ENCODE results near the gene REC114.
"Not testable (repeated sequence)": the region's sequence is repeated elsewhere in the genome, so short reads cannot be mapped to it uniquely, and the experiment has no call there.

The REC114 gene

GRCh38 chr15:73442968-73443367 is at the start of gene REC114:
REC114 (plus strand) TSS chr15:73443164; CDS start chr15:73443186, 22 bp downstream.
- H3K27me3 Mint-ChIP-seq = peaks cover 26% of the 10 kb centered on the region
- intact Hi-C loops (cut with micrococcal nuclease) = no loop called here

GRCh38 chr15:73393336-73393735 is 49.6 kb upstream of the REC114 start:
- peaks cover 64% of the 10 kb centered on the region for H3K27me3 Mint-ChIP-seq
- intact Hi-C loops (cut with micrococcal nuclease) = no loop called here
- H3K4me3 Mint-ChIP-seq = no peak overlapping the region
- no peaks in the 10 kb centered on the region for H3K36me3 Mint-ChIP-seq (ENCODE audit: low read depth)
- H3K9me3 Mint-ChIP-seq = no peaks in the 10 kb centered on the region
- H3K4me1 Mint-ChIP-seq (ENCODE audit: low read depth) = peaks cover 6% of the 10 kb centered on the region
- no peak overlapping the region for H3K27ac Mint-ChIP-seq

More at GRCh38 chr15:73442968-73443367, at the start of gene REC114:
- Mint-ChIP-seq H3K36me3 (ENCODE audit: low read depth) (no peaks in the 10 kb centered on the region), H3K9me3 (no peaks in the 10 kb centered on the region), H3K4me1 (ENCODE audit: low read depth) (no peaks in the 10 kb centered on the region), H3K27ac (no peak within 1 kb of the TSS), H3K4me3 (no peak within 1 kb of the TSS)

GRCh38 chr15:73394782-73395181 is 48.2 kb upstream of the REC114 start:
- Mint-ChIP-seq H3K9me3 (no peaks in the 10 kb centered on the region), H3K4me3 (no peak overlapping the region), H3K4me1 (ENCODE audit: low read depth) (peaks cover 17% of the 10 kb centered on the region)

GRCh38 chr15:73395671-73396070 is 47.3 kb upstream of the REC114 start:
- peaks cover 26% of the 10 kb centered on the region for H3K4me1 Mint-ChIP-seq (ENCODE audit: low read depth)
- H3K4me3 Mint-ChIP-seq = no peak overlapping the region
- intact Hi-C loops (cut with micrococcal nuclease) = no loop called here
- H3K36me3 Mint-ChIP-seq (ENCODE audit: low read depth) = no peaks in the 10 kb centered on the region
- peaks cover 69% of the 10 kb centered on the region for H3K27me3 Mint-ChIP-seq
- no peaks in the 10 kb centered on the region for H3K9me3 Mint-ChIP-seq
- H3K27ac Mint-ChIP-seq = no peak overlapping the region

More at GRCh38 chr15:73394782-73395181, 48.2 kb upstream of the REC114 start:
- Mint-ChIP-seq H3K27me3 (peaks cover 73% of the 10 kb centered on the region), H3K27ac (no peak overlapping the region), H3K36me3 (ENCODE audit: low read depth) (no peaks in the 10 kb centered on the region)
- intact Hi-C loops (cut with micrococcal nuclease) = no loop called here

- Mint-ChIP-seq H3K36me3 (ENCODE audit: low read depth) (no peaks in the 10 kb centered on the region), H3K9me3 (no peaks in the 10 kb centered on the region), H3K27me3 (peaks cover 64% of the 10 kb centered on the region), H3K4me3 (no peak overlapping the region), H3K4me1 (ENCODE audit: low read depth) (peaks cover 21% of the 10 kb centered on the region), H3K27ac (no peak overlapping the region)
- intact Hi-C loops (cut with micrococcal nuclease) = no loop called here
Observed at GRCh38 chr15:73397461-73397860, 45.5 kb upstream of the REC114 start.

GRCh38 chr15:73398861-73399260 is 44.1 kb upstream of the REC114 start:
- intact Hi-C loops (cut with micrococcal nuclease) = no loop called here
- H3K27ac Mint-ChIP-seq = no peak overlapping the region
- no peak overlapping the region for H3K4me3 Mint-ChIP-seq
- peaks cover 59% of the 10 kb centered on the region for H3K27me3 Mint-ChIP-seq
- peaks cover 21% of the 10 kb centered on the region for H3K4me1 Mint-ChIP-seq (ENCODE audit: low read depth)
- H3K9me3 Mint-ChIP-seq = no peaks in the 10 kb centered on the region
- no peaks in the 10 kb centered on the region for H3K36me3 Mint-ChIP-seq (ENCODE audit: low read depth)

GRCh38 chr15:73400222-73400621 is 42.7 kb upstream of the REC114 start:
- Mint-ChIP-seq H3K4me1 (ENCODE audit: low read depth) (peaks cover 21% of the 10 kb centered on the region), H3K27me3 (peaks cover 57% of the 10 kb centered on the region)
- intact Hi-C loops (cut with micrococcal nuclease); H3K36me3 Mint-ChIP-seq (ENCODE audit: low read depth); H3K4me3 Mint-ChIP-seq; H3K9me3 Mint-ChIP-seq; H3K27ac Mint-ChIP-seq: not testable (repeated sequence)

GRCh38 chr15:73403171-73403570 is 39.8 kb upstream of the REC114 start:
- Mint-ChIP-seq H3K36me3 (ENCODE audit: low read depth) (no peaks in the 10 kb centered on the region), H3K4me1 (ENCODE audit: low read depth) (peaks cover 21% of the 10 kb centered on the region), H3K27me3 (peaks cover 55% of the 10 kb centered on the region), H3K27ac (no peak overlapping the region), H3K4me3 (no peak overlapping the region), H3K9me3 (no peaks in the 10 kb centered on the region)
- intact Hi-C loops (cut with micrococcal nuclease) = no loop called here

- intact Hi-C loops (cut with micrococcal nuclease) = no loop called here
Observed at GRCh38 chr15:73414876-73415275, 28.1 kb upstream of the REC114 start.

GRCh38 chr15:73424506-73424905 is 18.5 kb upstream of the REC114 start:
- no peaks in the 10 kb centered on the region for H3K4me1 Mint-ChIP-seq (ENCODE audit: low read depth)
- H3K4me3 Mint-ChIP-seq = no peak overlapping the region
- H3K27me3 Mint-ChIP-seq = peaks cover 18% of the 10 kb centered on the region
- no peaks in the 10 kb centered on the region for H3K36me3 Mint-ChIP-seq (ENCODE audit: low read depth)
- no peak overlapping the region for H3K27ac Mint-ChIP-seq
- intact Hi-C loops (cut with micrococcal nuclease) = no loop called here
- no peaks in the 10 kb centered on the region for H3K9me3 Mint-ChIP-seq

More at GRCh38 chr15:73414876-73415275, 28.1 kb upstream of the REC114 start:
- Mint-ChIP-seq H3K36me3 (ENCODE audit: low read depth) (no peaks in the 10 kb centered on the region), H3K27me3 (peaks cover 27% of the 10 kb centered on the region), H3K27ac (no peak overlapping the region), H3K9me3 (no peaks in the 10 kb centered on the region), H3K4me3 (no peak overlapping the region), H3K4me1 (ENCODE audit: low read depth) (no peaks in the 10 kb centered on the region)

GRCh38 chr15:73425510-73425909 is 17.5 kb upstream of the REC114 start:
- intact Hi-C loops (cut with micrococcal nuclease) = no loop called here
- no peaks in the 10 kb centered on the region for H3K4me1 Mint-ChIP-seq (ENCODE audit: low read depth)
- H3K27me3 Mint-ChIP-seq = peaks cover 20% of the 10 kb centered on the region
- no peak overlapping the region for H3K4me3 Mint-ChIP-seq
- H3K27ac Mint-ChIP-seq = no peak overlapping the region
- no peaks in the 10 kb centered on the region for H3K36me3 Mint-ChIP-seq (ENCODE audit: low read depth)
- H3K9me3 Mint-ChIP-seq = no peaks in the 10 kb centered on the region

- Mint-ChIP-seq H3K27me3 (peaks cover 22% of the 10 kb centered on the region), H3K4me3 (no peak overlapping the region), H3K9me3 (no peaks in the 10 kb centered on the region), H3K4me1 (ENCODE audit: low read depth) (no peaks in the 10 kb centered on the region), H3K36me3 (ENCODE audit: low read depth) (no peaks in the 10 kb centered on the region), H3K27ac (no peak overlapping the region)
- intact Hi-C loops (cut with micrococcal nuclease) = no loop called here
Observed at GRCh38 chr15:73426323-73426994, 16.5 kb upstream of the REC114 start.

- not testable (repeated sequence) for H3K27ac Mint-ChIP-seq; H3K36me3 Mint-ChIP-seq (ENCODE audit: low read depth)
Observed at GRCh38 chr15:73431329-73431728, 11.6 kb upstream of the REC114 start.

GRCh38 chr15:73433873-73434272 is 9.1 kb upstream of the REC114 start:
- no peak overlapping the region for H3K4me3 Mint-ChIP-seq
- no peaks in the 10 kb centered on the region for H3K4me1 Mint-ChIP-seq (ENCODE audit: low read depth)
- peaks cover 25% of the 10 kb centered on the region for H3K27me3 Mint-ChIP-seq
- no peaks in the 10 kb centered on the region for H3K9me3 Mint-ChIP-seq
- H3K36me3 Mint-ChIP-seq (ENCODE audit: low read depth) = no peaks in the 10 kb centered on the region
- no peak overlapping the region for H3K27ac Mint-ChIP-seq
- intact Hi-C loops (cut with micrococcal nuclease) = no loop called here

More at GRCh38 chr15:73431329-73431728, 11.6 kb upstream of the REC114 start:
- H3K9me3 Mint-ChIP-seq; H3K4me3 Mint-ChIP-seq; H3K4me1 Mint-ChIP-seq (ENCODE audit: low read depth); intact Hi-C loops (cut with micrococcal nuclease): not testable (repeated sequence)
- H3K27me3 Mint-ChIP-seq = peaks cover 23% of the 10 kb centered on the region

- intact Hi-C loops (cut with micrococcal nuclease) = no loop called here
- Mint-ChIP-seq H3K27me3 (peaks cover 21% of the 10 kb centered on the region), H3K4me1 (ENCODE audit: low read depth) (no peaks in the 10 kb centered on the region), H3K36me3 (ENCODE audit: low read depth) (no peaks in the 10 kb centered on the region), H3K27ac (no peak overlapping the region), H3K9me3 (no peaks in the 10 kb centered on the region), H3K4me3 (no peak overlapping the region)
Observed at GRCh38 chr15:73436613-73437012, 6.4 kb upstream of the REC114 start.
